ENCODE measurements around the gene MYBPHL.
"Not testable (repeated sequence)": the region's sequence is repeated elsewhere in the genome, so short reads cannot be mapped to it uniquely, and the experiment has no call there.

Gene MYBPHL

GRCh38 chr1:109306832-109307273, at the start of gene MYBPHL:
Gene MYBPHL (minus strand): TSS chr1:109307011. CDS start chr1:109306991, 20 bp downstream.
- no peak for DNase-seq

GRCh38 chr1:109356505-109356904, 49.7 kb upstream of the MYBPHL start:
- no peak for DNase-seq

- no peak for DNase-seq
These were observed 48.1 kb upstream of the MYBPHL start for GRCh38 chr1:109354929-109355328.

- DNase-seq = no peak
These were observed 44.6 kb upstream of the MYBPHL start for GRCh38 chr1:109351457-109351856.

GRCh38 chr1:109350655-109351054, 43.8 kb upstream of the MYBPHL start:
- DNase-seq = no peak

- no peak for DNase-seq
These were observed 43.4 kb upstream of the MYBPHL start for GRCh38 chr1:109350182-109350581.

- no peak for DNase-seq
These were observed 40.7 kb upstream of the MYBPHL start for GRCh38 chr1:109347511-109347910.

- DNase-seq = no peak
These were observed 35.4 kb upstream of the MYBPHL start for GRCh38 chr1:109341944-109342930.

- no peak for DNase-seq
These were observed 31.8 kb upstream of the MYBPHL start for GRCh38 chr1:109338608-109339007.

GRCh38 chr1:109338091-109338490, 31.3 kb upstream of the MYBPHL start:
- no peak for DNase-seq

GRCh38 chr1:109335091-109335490, 28.3 kb upstream of the MYBPHL start:
- no peak for DNase-seq

GRCh38 chr1:109331113-109331512, 24.3 kb upstream of the MYBPHL start:
- DNase-seq = no peak

- DNase-seq = no peak
These were observed 20.5 kb upstream of the MYBPHL start for GRCh38 chr1:109327285-109327684.

GRCh38 chr1:109322974-109323373, 16.2 kb upstream of the MYBPHL start:
- DNase-seq = no peak

- DNase-seq = no peak
These were observed 12.3 kb upstream of the MYBPHL start for GRCh38 chr1:109319114-109319513.

- no peak for DNase-seq
These were observed 9.7 kb upstream of the MYBPHL start for GRCh38 chr1:109316506-109316905.

- no peak for DNase-seq
These were observed 8.5 kb upstream of the MYBPHL start for GRCh38 chr1:109315288-109315687.

- peak; percentile 33 for DNase-seq
These were observed 8.0 kb upstream of the MYBPHL start for GRCh38 chr1:109314795-109315194.

GRCh38 chr1:109312978-109313775, 6.4 kb upstream of the MYBPHL start:
- DNase-seq = no peak

GRCh38 chr1:109312246-109312645, 5.4 kb upstream of the MYBPHL start:
- no peak for DNase-seq

GRCh38 chr1:109309347-109309746, 2.5 kb upstream of the MYBPHL start:
- DNase-seq = no peak

GRCh38 chr1:109307274-109308021, 637 bp upstream of the MYBPHL start:
- DNase-seq = no peak

GRCh38 chr1:109305991-109306390, 820 bp downstream of the MYBPHL start:
- DNase-seq = not testable (repeated sequence)

Data from EL (cell line).